Ascending aorta (tissue), 2 donors: ENCODE results near the gene BTBD17. TPM values are rescaled to one million over a fixed set of nuclear protein-coding genes. Genes with fewer than 3 reads are reported as not detected.

Experiments used
- DNase-seq, 2 donors: peaks; one replicate each; pipeline ENCODE4 v3.0.0-alpha.2; 2019; ENCODE audit warnings: low spot score in 2 of 2
- H3K27ac ChIP-seq, 2 donors: fragments of 200-600 bp; sonication (generic); one replicate each; pipeline ENCODE4 v1.5.1; 2016 to 2017; ENCODE audit warnings: mild to moderate bottlenecking in 1 of 2
- H3K27me3 ChIP-seq: fragments of 200-600 bp; sonication (generic); one replicate; pipeline ENCODE4 v1.5.1; 2017
- H3K36me3 ChIP-seq, 2 donors: fragments of 200-600 bp; sonication (generic); one replicate each; pipeline ENCODE4 v1.5.1; 2016
- H3K4me1 ChIP-seq, 2 donors: fragments of 200-600 bp; sonication (generic); one replicate each; pipeline ENCODE4 v1.5.1; 2016 to 2017; ENCODE audit warnings: mild to moderate bottlenecking in 1 of 2
- H3K4me3 ChIP-seq, 2 donors: fragments of 200-600 bp; sonication (generic); one replicate each; pipeline ENCODE4 v1.5.1; 2016 to 2017; ENCODE audit warnings: mild to moderate bottlenecking in 1 of 2
- H3K9me3 ChIP-seq, 2 donors: fragments of 200-600 bp; sonication (generic); one replicate each; pipeline ENCODE4 v1.5.1; 2016
- intact Hi-C: fragments of 100-400 bp; cut with DNase I; formaldehyde crosslinking; loops from one replicate; pipeline ENCODE4 v1.15.1; 2023
- total RNA-seq: library from RNA; depleted of rRNA; stranded (reverse); fragments of >200 nt; gene quantifications from one replicate; pipeline ENCODE4 v1.1.0, GENCODE V29; 2016
- TF ChIP-seq, protein P1 (sequence below), 3 experiments: fragments of 200-600 bp in 2 of 3; fragments of 450-650 bp in 1 of 3; sonication (generic) in 2 of 3; IDR thresholded peaks; one replicate each; pipeline ENCODE4 v1.5.1; 2016 to 2019; ENCODE audit warnings: antibody characterized with exemption in 3 of 3, mild to moderate bottlenecking in 1 of 3, moderate library complexity in 1 of 3

The BTBD17 gene
- total RNA-seq, 1 donor from 2014 or later = not detected

DNA sequence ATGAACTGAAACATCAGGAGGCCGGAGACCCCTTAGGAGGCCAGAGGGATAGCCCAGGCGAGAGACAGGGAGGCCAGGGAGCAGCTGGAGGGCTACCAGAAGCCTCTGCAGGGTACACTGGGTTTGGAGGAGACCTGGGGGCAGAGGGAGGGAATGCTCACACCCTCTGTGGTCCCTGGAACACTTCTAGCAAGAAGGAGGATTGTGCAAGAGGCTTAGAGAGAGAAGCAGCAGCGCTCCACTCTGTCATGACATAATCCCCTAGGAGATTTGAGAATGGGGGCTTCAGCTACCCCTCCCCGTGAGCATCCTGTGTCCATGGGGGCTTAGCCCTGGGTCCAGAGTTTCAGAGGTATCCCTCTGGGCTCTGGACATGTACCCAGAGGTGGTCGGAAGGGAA is 21.5 kb upstream of the BTBD17 start:
- Histone ChIP-seq H3K27ac (no peak overlapping the region), H3K36me3 (no peaks in the 10 kb centered on the region), H3K9me3 (no peaks in the 10 kb centered on the region), H3K4me1 (peaks cover 12 to 17% of the 10 kb centered on the region in 2 donors), H3K4me3 (no peak overlapping the region), H3K27me3 (no peaks in the 10 kb centered on the region)
- no peak for DNase-seq
- intact Hi-C loops = no loop called here
- TF ChIP-seq, protein P1, sequence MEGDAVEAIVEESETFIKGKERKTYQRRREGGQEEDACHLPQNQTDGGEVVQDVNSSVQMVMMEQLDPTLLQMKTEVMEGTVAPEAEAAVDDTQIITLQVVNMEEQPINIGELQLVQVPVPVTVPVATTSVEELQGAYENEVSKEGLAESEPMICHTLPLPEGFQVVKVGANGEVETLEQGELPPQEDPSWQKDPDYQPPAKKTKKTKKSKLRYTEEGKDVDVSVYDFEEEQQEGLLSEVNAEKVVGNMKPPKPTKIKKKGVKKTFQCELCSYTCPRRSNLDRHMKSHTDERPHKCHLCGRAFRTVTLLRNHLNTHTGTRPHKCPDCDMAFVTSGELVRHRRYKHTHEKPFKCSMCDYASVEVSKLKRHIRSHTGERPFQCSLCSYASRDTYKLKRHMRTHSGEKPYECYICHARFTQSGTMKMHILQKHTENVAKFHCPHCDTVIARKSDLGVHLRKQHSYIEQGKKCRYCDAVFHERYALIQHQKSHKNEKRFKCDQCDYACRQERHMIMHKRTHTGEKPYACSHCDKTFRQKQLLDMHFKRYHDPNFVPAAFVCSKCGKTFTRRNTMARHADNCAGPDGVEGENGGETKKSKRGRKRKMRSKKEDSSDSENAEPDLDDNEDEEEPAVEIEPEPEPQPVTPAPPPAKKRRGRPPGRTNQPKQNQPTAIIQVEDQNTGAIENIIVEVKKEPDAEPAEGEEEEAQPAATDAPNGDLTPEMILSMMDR (IDR thresholded peaks at IDR 0.05) = no peak

DNA sequence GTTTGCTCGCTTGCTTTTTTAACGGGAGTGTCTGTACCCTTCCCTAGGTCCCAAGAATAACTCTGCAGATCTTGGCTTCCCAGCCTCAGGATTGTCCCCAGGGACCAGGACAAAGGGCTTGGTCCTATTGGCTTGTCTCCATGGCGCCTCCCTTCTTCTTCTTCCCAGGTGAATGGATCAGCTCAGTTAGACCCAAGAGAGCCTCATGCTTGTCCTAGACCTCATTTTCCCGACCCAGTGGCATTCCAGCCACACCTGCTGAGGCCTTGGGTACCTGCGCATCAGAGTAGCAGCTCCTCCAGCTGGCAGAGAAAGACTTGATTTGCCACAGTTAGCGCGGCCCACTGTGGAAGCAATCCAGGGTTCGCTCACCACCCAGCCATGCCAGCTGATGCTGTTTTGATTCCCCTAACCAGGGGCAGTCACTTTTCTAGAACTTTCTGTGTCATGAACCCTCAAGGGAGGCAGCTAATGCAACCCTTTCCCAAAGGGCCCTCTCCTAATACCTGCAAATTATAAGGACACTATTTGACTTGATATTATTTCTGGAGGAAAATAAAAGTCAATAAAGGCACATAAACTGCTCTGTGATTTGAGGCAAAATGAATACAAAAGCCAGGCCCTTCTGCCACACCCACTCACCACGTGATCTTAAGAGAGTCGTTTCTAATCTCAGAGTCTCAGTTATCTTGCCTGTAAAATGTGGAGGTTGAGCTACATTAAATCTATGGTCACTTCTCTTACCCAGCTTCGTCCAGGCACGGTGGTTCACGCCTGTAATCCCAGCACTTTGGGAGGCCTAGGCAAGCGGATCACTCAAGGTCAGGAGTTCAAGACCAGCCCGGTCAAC is 19.5 kb upstream of the BTBD17 start:
- peaks cover 12 to 16% of the 10 kb centered on the region in 2 donors for H3K4me1 ChIP-seq
- H3K27ac ChIP-seq = peak overlapping the region; percentile 28 to 76
- TF ChIP-seq, protein P1 (IDR thresholded peaks at IDR 0.05) = no peak
- H3K9me3 ChIP-seq = no peaks in the 10 kb centered on the region
- no peak for DNase-seq
- no peaks in the 10 kb centered on the region for H3K36me3 ChIP-seq
- H3K4me3 ChIP-seq = no peak overlapping the region
- intact Hi-C loops = no loop called here
- H3K27me3 ChIP-seq = no peaks in the 10 kb centered on the region

DNA sequence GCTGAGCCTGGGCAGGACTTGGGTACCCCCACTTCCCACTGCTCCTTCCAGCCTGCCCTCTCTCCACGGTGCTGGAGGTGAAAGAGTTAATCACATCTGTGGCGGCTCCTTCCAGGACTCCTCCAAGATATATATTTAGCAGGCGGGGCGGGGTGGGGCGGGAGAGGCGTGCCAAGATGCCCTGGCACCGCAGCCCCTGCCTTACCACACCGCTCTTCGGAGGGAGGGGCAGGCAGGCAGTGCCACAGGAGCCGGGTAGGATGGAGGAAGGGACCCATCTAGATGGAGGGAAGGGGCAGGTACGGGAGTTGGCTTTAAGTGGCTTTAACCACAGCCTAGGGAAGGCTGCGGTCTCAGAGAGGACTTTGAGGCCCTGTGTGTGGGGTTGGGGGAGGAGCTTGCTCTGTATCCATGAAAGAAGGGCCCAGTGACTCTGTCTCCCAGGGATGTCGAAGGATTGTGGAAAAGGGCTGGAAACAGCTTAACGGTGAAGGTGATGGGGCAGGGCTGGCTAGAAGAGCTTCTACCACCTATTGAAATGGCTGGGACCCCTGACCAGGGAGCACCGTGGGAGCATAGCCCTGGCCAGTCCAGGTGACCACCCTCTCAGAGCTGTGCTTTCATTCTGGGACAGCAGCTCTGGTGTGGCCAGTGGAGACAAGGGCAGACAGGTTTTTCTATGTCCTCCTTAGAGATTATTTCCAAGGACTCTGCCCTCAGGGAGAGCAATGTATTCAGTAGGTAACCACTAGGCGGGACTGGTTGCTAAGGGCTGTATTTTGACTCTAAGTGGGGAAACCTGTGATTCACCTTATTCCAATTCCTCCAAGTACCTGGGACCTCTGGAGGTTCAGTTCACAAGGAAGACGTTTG is 18.7 kb upstream of the BTBD17 start:
- intact Hi-C loops = no loop called here
- no peak for DNase-seq
- TF ChIP-seq, protein P1 (IDR thresholded peaks at IDR 0.05) = peak in 1 of 3 experiments; percentile 6
- H3K4me1 ChIP-seq = peaks cover 12 to 15% of the 10 kb centered on the region in 2 donors
- H3K4me3 ChIP-seq = peak overlapping the region in 1 of 2 donors; percentile 57
- no peaks in the 10 kb centered on the region for H3K27me3 ChIP-seq
- H3K9me3 ChIP-seq = no peaks in the 10 kb centered on the region
- H3K36me3 ChIP-seq = no peaks in the 10 kb centered on the region
- peak overlapping the region; percentile 28 to 76 for H3K27ac ChIP-seq

DNA sequence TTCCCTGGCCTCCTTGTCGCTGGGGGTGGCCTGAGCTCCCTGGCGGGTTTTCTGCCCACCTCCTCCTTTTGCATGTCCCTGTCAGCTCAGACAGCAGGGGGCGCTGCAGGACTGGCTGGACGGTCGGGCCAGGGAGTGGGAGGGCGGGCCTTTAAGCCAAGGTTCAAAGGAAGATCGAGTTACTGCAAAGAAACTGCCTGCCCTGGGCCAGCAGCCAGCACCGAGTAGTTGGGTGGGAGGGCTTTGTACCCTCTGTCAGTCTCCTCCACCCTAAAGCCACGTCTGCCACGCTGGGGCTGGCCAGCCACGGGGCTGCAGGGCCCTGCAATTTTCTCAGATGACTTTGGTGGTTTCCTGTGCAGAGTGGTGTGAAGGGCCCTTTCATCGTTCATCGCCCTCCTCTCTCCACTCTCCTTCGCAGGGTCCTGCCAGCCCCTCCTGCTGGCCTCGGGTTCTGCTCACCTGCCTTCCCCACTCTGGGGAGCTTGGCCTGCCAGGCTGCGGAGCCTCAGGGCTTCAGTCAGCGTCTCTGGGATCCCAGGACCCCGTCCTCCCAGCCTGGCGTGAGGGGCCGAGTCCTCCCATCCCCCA is 17.9 kb upstream of the BTBD17 start:
- H3K9me3 ChIP-seq = no peaks in the 10 kb centered on the region
- TF ChIP-seq, protein P1 (IDR thresholded peaks at IDR 0.05) = peak; percentile 86 to 99 (median 97)
- H3K27ac ChIP-seq = peak overlapping the region; percentile 28 to 76
- H3K4me1 ChIP-seq = peaks cover 12 to 15% of the 10 kb centered on the region in 2 donors
- no peaks in the 10 kb centered on the region for H3K36me3 ChIP-seq
- no peaks in the 10 kb centered on the region for H3K27me3 ChIP-seq
- intact Hi-C loops = loop anchor here (1.0 to 5.0 kb wide), 3 partner anchors 51 to 167 kb away; partner anchors contain the start of gene TTYH2
- peak; percentile 63 to 97 for DNase-seq
- H3K4me3 ChIP-seq = peak overlapping the region in 1 of 2 donors; percentile 57

DNA sequence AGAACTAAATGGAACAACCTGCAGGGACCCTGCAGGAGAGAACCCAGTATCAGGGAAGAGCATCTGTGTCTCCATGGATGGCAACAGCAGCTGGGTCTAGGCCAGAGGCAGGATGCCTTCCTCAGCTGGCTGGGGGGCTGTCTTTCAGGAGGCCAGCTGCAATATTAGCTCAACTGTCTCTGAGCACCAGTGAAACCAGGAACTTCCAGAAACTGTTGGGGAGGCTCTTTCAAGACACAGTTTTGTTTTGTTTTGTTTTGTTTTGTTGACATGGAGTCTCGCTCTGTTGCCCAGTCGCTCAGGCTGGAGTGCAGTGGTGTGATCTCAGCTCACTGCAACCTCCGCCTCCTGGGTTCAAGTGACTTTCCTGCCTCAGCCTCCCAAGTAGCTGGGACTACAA is 13.2 kb upstream of the BTBD17 start:
- no peaks in the 10 kb centered on the region for H3K36me3 ChIP-seq
- no peak overlapping the region for H3K4me3 ChIP-seq
- H3K4me1 ChIP-seq = peaks cover 4% of the 10 kb centered on the region in 2 donors
- no peak overlapping the region for H3K27ac ChIP-seq
- TF ChIP-seq, protein P1 (IDR thresholded peaks at IDR 0.05) = no peak
- intact Hi-C loops = loop anchor here (5.0 kb wide), 1 partner anchor 163 kb away; the partner anchor contains the start of gene TTYH2
- no peak for DNase-seq
- no peaks in the 10 kb centered on the region for H3K27me3 ChIP-seq
- H3K9me3 ChIP-seq = no peaks in the 10 kb centered on the region
